ENCODE results near the gene LYST.

Gene LYST

GRCh38 chr1:235881930-235882700, 15.4 kb upstream of the LYST start:
- Histone ChIP-seq H3F3A (ENCODE audit: insufficient read depth) (no peaks in the 10 kb centered on the region), H3K9me2 (replicated peaks; ENCODE audit: insufficient read depth, low read length) (no peaks in the 10 kb centered on the region), H3K27ac (ENCODE audit: low read depth, low read length) (no peak overlapping the region), H3K9ac (ENCODE audit: low read length) (no peak overlapping the region), H3K4me2 (ENCODE audit: low read depth, low read length, poor library complexity, severe bottlenecking) (no peak overlapping the region), H2AFZ (ENCODE audit: low read depth, low read length, severe bottlenecking) (no peak overlapping the region), H3K79me2 (ENCODE audit: insufficient read depth, low read length) (no peaks in the 10 kb centered on the region), H3K9me3 (ENCODE audit: insufficient read depth, low read length) (no peaks in the 10 kb centered on the region), H3K36me3 (ENCODE audit: low read length) (no peaks in the 10 kb centered on the region), H3K4me3 (ENCODE audit: insufficient read depth, low read length, poor library complexity, severe bottlenecking) (no peak overlapping the region), H4K20me1 (ENCODE audit: low read depth, low read length) (no peaks in the 10 kb centered on the region), H3K27me3 (ENCODE audit: low read length) (no peaks in the 10 kb centered on the region)
- TF ChIP-seq EZH2phosphoT487 (conservative IDR thresholded peaks at IDR 0.05; ENCODE audit: low read length) = no peak
- TF ChIP-seq CTCF (IDR thresholded peaks at IDR 0.05; ENCODE audit: insufficient read depth, low read length, poor library complexity, severe bottlenecking) = no peak

- H3K4me3 ChIP-seq (ENCODE audit: insufficient read depth, low read length, poor library complexity, severe bottlenecking) = no peak overlapping the region
Measured at GRCh38 chr1:235878082-235878811, 11.5 kb upstream of the LYST start.

GRCh38 chr1:235876402-235876841, 9.7 kb upstream of the LYST start:
- no peak overlapping the region for H3K27ac ChIP-seq (ENCODE audit: low read depth, low read length)
- no peak overlapping the region for H3K9ac ChIP-seq (ENCODE audit: low read length)
- H4K20me1 ChIP-seq (ENCODE audit: low read depth, low read length) = no peaks in the 10 kb centered on the region
- no peaks in the 10 kb centered on the region for H3F3A ChIP-seq (ENCODE audit: insufficient read depth)
- H3K79me2 ChIP-seq (ENCODE audit: insufficient read depth, low read length) = no peaks in the 10 kb centered on the region
- H3K4me2 ChIP-seq (ENCODE audit: low read depth, low read length, poor library complexity, severe bottlenecking) = no peak overlapping the region
- no peaks in the 10 kb centered on the region for H3K9me3 ChIP-seq (ENCODE audit: insufficient read depth, low read length)
- no peak for TF ChIP-seq EZH2phosphoT487 (conservative IDR thresholded peaks at IDR 0.05; ENCODE audit: low read length)
- TF ChIP-seq CTCF (IDR thresholded peaks at IDR 0.05; ENCODE audit: insufficient read depth, low read length, poor library complexity, severe bottlenecking) = no peak
- H3K4me3 ChIP-seq (ENCODE audit: insufficient read depth, low read length, poor library complexity, severe bottlenecking) = no peak overlapping the region
- H2AFZ ChIP-seq (ENCODE audit: low read depth, low read length, severe bottlenecking) = no peak overlapping the region
- H3K9me2 ChIP-seq (replicated peaks; ENCODE audit: insufficient read depth, low read length) = no peaks in the 10 kb centered on the region
- no peaks in the 10 kb centered on the region for H3K27me3 ChIP-seq (ENCODE audit: low read length)
- no peaks in the 10 kb centered on the region for H3K36me3 ChIP-seq (ENCODE audit: low read length)

More at GRCh38 chr1:235878082-235878811, 11.5 kb upstream of the LYST start:
- Histone ChIP-seq H2AFZ (ENCODE audit: low read depth, low read length, severe bottlenecking) (no peak overlapping the region), H3K4me2 (ENCODE audit: low read depth, low read length, poor library complexity, severe bottlenecking) (no peak overlapping the region), H3K9me2 (replicated peaks; ENCODE audit: insufficient read depth, low read length) (no peaks in the 10 kb centered on the region), H3K79me2 (ENCODE audit: insufficient read depth, low read length) (no peaks in the 10 kb centered on the region), H3K27me3 (ENCODE audit: low read length) (no peaks in the 10 kb centered on the region), H3F3A (ENCODE audit: insufficient read depth) (no peaks in the 10 kb centered on the region), H3K9ac (ENCODE audit: low read length) (no peak overlapping the region), H3K36me3 (ENCODE audit: low read length) (no peaks in the 10 kb centered on the region), H3K9me3 (ENCODE audit: insufficient read depth, low read length) (no peaks in the 10 kb centered on the region), H4K20me1 (ENCODE audit: low read depth, low read length) (no peaks in the 10 kb centered on the region), H3K27ac (ENCODE audit: low read depth, low read length) (no peak overlapping the region)
- no peak for TF ChIP-seq EZH2phosphoT487 (conservative IDR thresholded peaks at IDR 0.05; ENCODE audit: low read length)
